ENCODE results near the gene SPINK13.
"Not testable (repeated sequence)": the region's sequence is repeated elsewhere in the genome, so short reads cannot be mapped to it uniquely, and the experiment has no call there.

The SPINK13 gene

GRCh38 chr5:148268566-148268965 lies at the start of gene SPINK13:
SPINK13 (plus strand) TSS chr5:148268794; CDS start chr5:148270073, 1,279 bp downstream.
- no peak for DNase-seq (ENCODE audit: low read depth, low spot score)

GRCh38 chr5:148221508-148221907 lies 47.1 kb upstream of the SPINK13 start:
- no peak for DNase-seq (ENCODE audit: low read depth, low spot score)

GRCh38 chr5:148224117-148224742 lies 44.4 kb upstream of the SPINK13 start:
- no peak for DNase-seq (ENCODE audit: low read depth, low spot score)

- no peak for DNase-seq (ENCODE audit: low read depth, low spot score)
These were observed 40.1 kb upstream of the SPINK13 start for GRCh38 chr5:148228392-148228984.

GRCh38 chr5:148229840-148230239 lies 38.8 kb upstream of the SPINK13 start:
- DNase-seq (ENCODE audit: low read depth, low spot score), result no peak

GRCh38 chr5:148230240-148230639 lies 38.4 kb upstream of the SPINK13 start:
- DNase-seq (ENCODE audit: low read depth, low spot score), result no peak

- no peak for DNase-seq (ENCODE audit: low read depth, low spot score)
These were observed 30.7 kb upstream of the SPINK13 start for GRCh38 chr5:148237785-148238417.

GRCh38 chr5:148238418-148238794 lies 30.2 kb upstream of the SPINK13 start, which contains the start of gene MARCOL:
MARCOL (plus strand) TSS chr5:148238525; CDS start chr5:148238598, 73 bp downstream.
- no peak for DNase-seq (ENCODE audit: low read depth, low spot score)

GRCh38 chr5:148248894-148249293 lies 19.7 kb upstream of the SPINK13 start:
- DNase-seq (ENCODE audit: low read depth, low spot score), result no peak

- no peak for DNase-seq (ENCODE audit: low read depth, low spot score)
These were observed 13.1 kb upstream of the SPINK13 start for GRCh38 chr5:148255456-148255855.

- DNase-seq (ENCODE audit: low read depth, low spot score), result no peak
These were observed 9.3 kb upstream of the SPINK13 start for GRCh38 chr5:148259288-148259687.

- no peak for DNase-seq (ENCODE audit: low read depth, low spot score)
These were observed 7.4 kb upstream of the SPINK13 start for GRCh38 chr5:148261221-148261620.

GRCh38 chr5:148267962-148268361 lies 632 bp upstream of the SPINK13 start:
- no peak for DNase-seq (ENCODE audit: low read depth, low spot score)

- not testable (repeated sequence) for DNase-seq (ENCODE audit: low read depth, low spot score)
These were observed 6.5 kb downstream of the SPINK13 start for GRCh38 chr5:148275129-148275528.

- not testable (repeated sequence) for DNase-seq (ENCODE audit: low read depth, low spot score)
These were observed 12.3 kb downstream of the SPINK13 start for GRCh38 chr5:148280893-148281292.

GRCh38 chr5:148281336-148281735 lies 12.7 kb downstream of the SPINK13 start:
- not testable (repeated sequence) for DNase-seq (ENCODE audit: low read depth, low spot score)

GRCh38 chr5:148290271-148291195 lies 21.9 kb downstream of the SPINK13 start:
- DNase-seq (ENCODE audit: low read depth, low spot score), result no peak

- no peak for DNase-seq (ENCODE audit: low read depth, low spot score)
These were observed 29.1 kb downstream of the SPINK13 start for GRCh38 chr5:148297731-148298130.

GRCh38 chr5:148306446-148306845 lies 37.9 kb downstream of the SPINK13 start:
- no peak for DNase-seq (ENCODE audit: low read depth, low spot score)

GRCh38 chr5:148309019-148309418 lies 40.4 kb downstream of the SPINK13 start:
- DNase-seq (ENCODE audit: low read depth, low spot score), result no peak

- DNase-seq (ENCODE audit: low read depth, low spot score), result no peak
These were observed 41.2 kb downstream of the SPINK13 start for GRCh38 chr5:148309746-148310145.

- no peak for DNase-seq (ENCODE audit: low read depth, low spot score)
These were observed 42.9 kb downstream of the SPINK13 start for GRCh38 chr5:148311484-148311883.

Measured in activated naive CD8-positive, alpha-beta T cell treated with anti-CD3 and anti-CD28 coated beads, Interleukin-2, amount 50 U/mL, for 16 hours (primary cell).